CD14-positive monocyte (primary cell): Measurements from ENCODE around the gene CYP4F2. TPM values are rescaled to one million over a fixed set of nuclear protein-coding genes. Genes with fewer than 3 reads are reported as not detected.

ENCODE experiments used
- DNase-seq, 3 donors: peaks; one replicate each; pipeline ENCODE4 v3.0.0-alpha.2; 2011 to 2022
- H2AFZ ChIP-seq: 2 replicates; pipeline ENCODE4 v1.6.0; 2012; ENCODE audit warnings: mild to moderate bottlenecking, low read depth, low read length, inconsistent platforms; ENCODE audit not compliant: insufficient read depth, poor library complexity, severe bottlenecking
- H3K27ac ChIP-seq, 2 donors: 1 replicate in 1 of 2; 2 replicates in 1 of 2; pipeline ENCODE4 v1.5.1; 2012 to 2013; ENCODE audit warnings: low read length in 2 of 2, control low read depth in 1 of 2, inconsistent platforms in 1 of 2, low read depth in 1 of 2, mild to moderate bottlenecking in 1 of 2
- H3K27me3 ChIP-seq, 2 donors: one replicate each; pipeline versions ENCODE4 v1.6.0 to v1.6.1; 2011 to 2013; ENCODE audit warnings: low read length in 2 of 2; ENCODE audit not compliant: control insufficient read depth in 2 of 2, insufficient read depth in 2 of 2
- H3K36me3 ChIP-seq, 2 donors: replicated peaks in 1 of 2; 1 replicate in 1 of 2; 2 replicates in 1 of 2; pipeline versions ENCODE4 v1.5.1 to v1.6.1; 2012 to 2013; ENCODE audit warnings: low read length in 2 of 2, control low read depth in 1 of 2, inconsistent platforms in 1 of 2, mild to moderate bottlenecking in 1 of 2; ENCODE audit not compliant: insufficient read depth in 2 of 2, control insufficient read depth in 1 of 2
- H3K4me1 ChIP-seq, 2 donors: 1 replicate in 1 of 2; 2 replicates in 1 of 2; pipeline versions ENCODE4 v1.5.1 to v1.6.1; 2012 to 2013; ENCODE audit warnings: low read length in 2 of 2, control low read depth in 1 of 2, inconsistent platforms in 1 of 2, mild to moderate bottlenecking in 1 of 2, moderate library complexity in 1 of 2; ENCODE audit not compliant: insufficient read depth in 2 of 2, control insufficient read depth in 1 of 2
- H3K4me2 ChIP-seq: replicated peaks from 2 replicates; pipeline ENCODE3; 2012; ENCODE audit warnings: low read length, moderate library complexity, mild to moderate bottlenecking; ENCODE audit not compliant: poor library complexity, severe bottlenecking; ENCODE audit errors: extremely low read depth
- H3K4me3 ChIP-seq, 3 experiments: fragments of 200-600 bp in 1 of 3; sonication (generic) in 1 of 3; replicated peaks in 1 of 3; 1 replicate in 2 of 3; 2 replicates in 1 of 3; pipeline ENCODE4 v1.5.1; 2011 to 2013; ENCODE audit warnings: low read length in 3 of 3, mild to moderate bottlenecking in 3 of 3, control low read depth in 2 of 3, low read depth in 2 of 3, inconsistent platforms in 1 of 3, moderate library complexity in 1 of 3
- H3K79me2 ChIP-seq: 2 replicates; pipeline ENCODE4 v1.6.0; 2012; ENCODE audit warnings: mild to moderate bottlenecking, control low read depth, inconsistent platforms, low read length, moderate library complexity; ENCODE audit not compliant: insufficient read depth
- H3K9ac ChIP-seq: 2 replicates; pipeline ENCODE4 v1.6.0; 2017; ENCODE audit warnings: low read length, mild to moderate bottlenecking; ENCODE audit not compliant: insufficient read depth, poor library complexity, severe bottlenecking
- H3K9me3 ChIP-seq, 2 donors: replicated peaks in 1 of 2; 1 replicate in 1 of 2; 2 replicates in 1 of 2; pipeline versions ENCODE4 v1.5.1 to v1.6.1; 2012 to 2013; ENCODE audit warnings: low read length in 2 of 2, control low read depth in 1 of 2; ENCODE audit not compliant: control insufficient read depth in 1 of 2, insufficient read depth in 1 of 2
- H4K20me1 ChIP-seq: 2 replicates; pipeline ENCODE4 v1.6.0; 2012; ENCODE audit warnings: mild to moderate bottlenecking, low read length, control low read depth, moderate library complexity; ENCODE audit not compliant: insufficient read depth
- H3K27ac Mint-ChIP-seq, 7 donors: one replicate each; pipeline ENCODE4 v1.8.0; 2020; ENCODE audit warnings: mild to moderate bottlenecking in 7 of 7, mixed read lengths in 7 of 7, moderate library complexity in 6 of 7, inconsistent platforms in 2 of 7
- H3K27me3 Mint-ChIP-seq, 3 donors: one replicate each; pipeline ENCODE4 v1.8.0; 2021 to 2022; ENCODE audit warnings: low read depth in 3 of 3, mild to moderate bottlenecking in 3 of 3, mixed read lengths in 3 of 3, moderate library complexity in 3 of 3, inconsistent platforms in 1 of 3
- H3K36me3 Mint-ChIP-seq, 2 donors: one replicate each; pipeline ENCODE4 v1.8.0; 2020; ENCODE audit warnings: mixed read lengths in 2 of 2, inconsistent platforms in 1 of 2, mild to moderate bottlenecking in 1 of 2
- H3K4me1 Mint-ChIP-seq: one replicate; pipeline ENCODE4 v1.8.0; 2020; ENCODE audit warnings: mild to moderate bottlenecking, mixed read lengths
- H3K4me3 Mint-ChIP-seq, 2 donors: one replicate each; pipeline ENCODE4 v1.8.0; 2020; ENCODE audit warnings: mild to moderate bottlenecking in 2 of 2, mixed read lengths in 2 of 2, moderate library complexity in 1 of 2
- H3K9me3 Mint-ChIP-seq, 7 donors: one replicate each; pipeline ENCODE4 v1.8.0; 2020 to 2022; ENCODE audit warnings: mixed read lengths in 7 of 7, mild to moderate bottlenecking in 6 of 7, moderate library complexity in 6 of 7, inconsistent platforms in 2 of 7
- WGBS: methylation state at CpG from one replicate; pipeline ENCODE4 v1.1.5; 2013; ENCODE audit warnings: missing lambda C conversion rate; ENCODE audit not compliant: insufficient coverage; 5-methylcytosine and 5-hydroxymethylcytosine counted together
- intact Hi-C, 2 donors: fragments of 100-400 bp; cut with micrococcal nuclease; formaldehyde crosslinking; loops; one replicate each; pipeline versions ENCODE4 v1.15.0 to v1.15.1; 2023
- polyA plus RNA-seq, 3 donors: library from polyadenylated mRNA; depleted of rRNA in 1 of 3; unstranded in 2 of 3; stranded (reverse) in 1 of 3; fragments of 300-500 nt in 2 of 3; fragments of >200 nt in 1 of 3; fragmentation: Illumina TruSeq in 2 of 3; gene quantifications; 1 replicate in 2 of 3; 2 replicates in 1 of 3; pipeline ENCODE4 v1.2.3, GENCODE V29; 2012 to 2021
- TF ChIP-seq, protein P1 (sequence below): fragments of 200-600 bp; IDR thresholded peaks from one replicate; pipeline ENCODE4 v1.8.0; 2022; ENCODE audit warnings: antibody characterized with exemption, mild to moderate bottlenecking

The CYP4F2 gene
- polyA plus RNA-seq, 3 donors = not detected

DNA sequence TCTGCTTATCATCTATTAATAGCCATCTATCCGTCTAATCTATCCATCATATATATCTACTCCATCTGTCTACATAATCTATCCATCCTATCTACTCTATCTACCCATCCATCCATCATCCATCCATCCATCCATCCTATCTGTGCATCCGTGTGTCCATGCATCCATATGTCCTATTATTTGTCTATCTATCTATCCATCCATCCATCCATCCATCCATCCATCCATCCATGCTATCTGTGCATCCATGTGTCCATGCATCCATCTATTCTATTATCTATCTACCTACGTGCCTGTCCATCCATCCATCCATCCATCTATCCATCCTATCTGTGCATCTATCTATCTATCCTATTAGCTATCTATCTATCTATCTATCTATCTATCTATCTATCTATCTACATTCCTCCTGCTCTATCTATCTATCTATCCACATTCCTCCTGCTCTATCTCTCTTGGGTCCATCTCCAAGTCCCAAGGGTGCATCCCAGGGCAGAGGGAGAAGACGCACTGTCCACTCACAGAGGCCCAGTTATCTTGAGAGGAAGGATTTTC is 1.9 kb downstream of the CYP4F2 start:
- 95% methylated on average over 3 of the region's 4 CpGs for WGBS
- Histone ChIP-seq H4K20me1 (no peaks in the 10 kb centered on the region), H3K4me1 (peaks cover 3 to 6% of the 10 kb centered on the region in 2 donors), H3K4me3 (no peak overlapping the region), H3K27ac (no peak overlapping the region), H3K27me3 (no peaks in the 10 kb centered on the region), H3K9ac (no peak overlapping the region), H2AFZ (no peak overlapping the region), H3K36me3 (no peaks in the 10 kb centered on the region), H3K4me2 (no peak overlapping the region), H3K9me3 (no peaks in the 10 kb centered on the region), H3K79me2 (no peaks in the 10 kb centered on the region)
- DNase-seq = no peak
- no peak overlapping the region for H3K27ac Mint-ChIP-seq
- H3K27me3 Mint-ChIP-seq = peaks cover 0 to 12% (median 9%) of the 10 kb centered on the region in 3 donors
- intact Hi-C loops = no loop called here
- H3K4me3 Mint-ChIP-seq = no peak overlapping the region
- H3K4me1 Mint-ChIP-seq = peaks cover 12% of the 10 kb centered on the region
- peaks cover 0 to 3% (median 0%) of the 10 kb centered on the region in 7 donors for H3K9me3 Mint-ChIP-seq
- TF ChIP-seq, protein P1, sequence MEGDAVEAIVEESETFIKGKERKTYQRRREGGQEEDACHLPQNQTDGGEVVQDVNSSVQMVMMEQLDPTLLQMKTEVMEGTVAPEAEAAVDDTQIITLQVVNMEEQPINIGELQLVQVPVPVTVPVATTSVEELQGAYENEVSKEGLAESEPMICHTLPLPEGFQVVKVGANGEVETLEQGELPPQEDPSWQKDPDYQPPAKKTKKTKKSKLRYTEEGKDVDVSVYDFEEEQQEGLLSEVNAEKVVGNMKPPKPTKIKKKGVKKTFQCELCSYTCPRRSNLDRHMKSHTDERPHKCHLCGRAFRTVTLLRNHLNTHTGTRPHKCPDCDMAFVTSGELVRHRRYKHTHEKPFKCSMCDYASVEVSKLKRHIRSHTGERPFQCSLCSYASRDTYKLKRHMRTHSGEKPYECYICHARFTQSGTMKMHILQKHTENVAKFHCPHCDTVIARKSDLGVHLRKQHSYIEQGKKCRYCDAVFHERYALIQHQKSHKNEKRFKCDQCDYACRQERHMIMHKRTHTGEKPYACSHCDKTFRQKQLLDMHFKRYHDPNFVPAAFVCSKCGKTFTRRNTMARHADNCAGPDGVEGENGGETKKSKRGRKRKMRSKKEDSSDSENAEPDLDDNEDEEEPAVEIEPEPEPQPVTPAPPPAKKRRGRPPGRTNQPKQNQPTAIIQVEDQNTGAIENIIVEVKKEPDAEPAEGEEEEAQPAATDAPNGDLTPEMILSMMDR = no peak
- no peaks in the 10 kb centered on the region for H3K36me3 Mint-ChIP-seq

DNA sequence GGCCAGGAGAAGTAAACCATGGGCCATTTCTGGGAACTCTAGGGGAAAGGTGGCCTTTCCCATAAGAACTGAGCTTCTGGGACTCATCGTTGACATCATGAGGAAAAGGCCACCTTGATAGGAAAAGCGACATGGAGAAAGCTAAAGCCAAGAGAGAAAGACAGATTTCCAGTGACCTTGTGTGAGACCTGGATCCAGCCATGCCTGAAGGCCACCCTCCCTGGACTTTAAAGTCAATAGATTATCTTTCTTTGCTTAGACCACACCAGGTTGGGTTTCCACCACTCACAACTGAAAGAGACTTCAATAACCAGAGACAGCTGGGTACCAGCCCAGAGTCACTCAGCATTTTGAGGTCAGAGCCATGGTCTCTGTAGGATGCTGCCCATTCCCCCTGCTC is 3.5 kb downstream of the CYP4F2 start:
- H3K27me3 Mint-ChIP-seq = peaks cover 0 to 2% (median under 1%) of the 10 kb centered on the region in 3 donors
- intact Hi-C loops = no loop called here

More for the DNA sequence above, 3.5 kb downstream of the CYP4F2 start:
- Histone ChIP-seq H3K4me3 (no peak overlapping the region), H3K79me2 (no peaks in the 10 kb centered on the region), H3K4me1 (peaks cover 0 to under 1% of the 10 kb centered on the region in 2 donors), H3K4me2 (no peak overlapping the region), H3K36me3 (no peaks in the 10 kb centered on the region), H3K27me3 (no peaks in the 10 kb centered on the region), H3K9me3 (no peaks in the 10 kb centered on the region), H3K27ac (no peak overlapping the region), H3K9ac (no peak overlapping the region), H2AFZ (no peak overlapping the region), H4K20me1 (no peaks in the 10 kb centered on the region)
- H3K36me3 Mint-ChIP-seq = no peaks in the 10 kb centered on the region
- peaks cover under 1% of the 10 kb centered on the region for H3K4me1 Mint-ChIP-seq
- peaks cover 0 to 3% (median 0%) of the 10 kb centered on the region in 7 donors for H3K9me3 Mint-ChIP-seq
- H3K27ac Mint-ChIP-seq = no peak overlapping the region
- DNase-seq = no peak
- 83% methylated on average over 1 of the region's 2 CpGs for WGBS
- no peak overlapping the region for H3K4me3 Mint-ChIP-seq
- TF ChIP-seq, protein P1 = no peak
